ENCODE measurements around the gene CCDC121.

CCDC121 gene, protein sequence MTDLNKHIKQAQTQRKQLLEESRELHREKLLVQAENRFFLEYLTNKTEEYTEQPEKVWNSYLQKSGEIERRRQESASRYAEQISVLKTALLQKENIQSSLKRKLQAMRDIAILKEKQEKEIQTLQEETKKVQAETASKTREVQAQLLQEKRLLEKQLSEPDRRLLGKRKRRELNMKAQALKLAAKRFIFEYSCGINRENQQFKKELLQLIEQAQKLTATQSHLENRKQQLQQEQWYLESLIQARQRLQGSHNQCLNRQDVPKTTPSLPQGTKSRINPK

DNA sequence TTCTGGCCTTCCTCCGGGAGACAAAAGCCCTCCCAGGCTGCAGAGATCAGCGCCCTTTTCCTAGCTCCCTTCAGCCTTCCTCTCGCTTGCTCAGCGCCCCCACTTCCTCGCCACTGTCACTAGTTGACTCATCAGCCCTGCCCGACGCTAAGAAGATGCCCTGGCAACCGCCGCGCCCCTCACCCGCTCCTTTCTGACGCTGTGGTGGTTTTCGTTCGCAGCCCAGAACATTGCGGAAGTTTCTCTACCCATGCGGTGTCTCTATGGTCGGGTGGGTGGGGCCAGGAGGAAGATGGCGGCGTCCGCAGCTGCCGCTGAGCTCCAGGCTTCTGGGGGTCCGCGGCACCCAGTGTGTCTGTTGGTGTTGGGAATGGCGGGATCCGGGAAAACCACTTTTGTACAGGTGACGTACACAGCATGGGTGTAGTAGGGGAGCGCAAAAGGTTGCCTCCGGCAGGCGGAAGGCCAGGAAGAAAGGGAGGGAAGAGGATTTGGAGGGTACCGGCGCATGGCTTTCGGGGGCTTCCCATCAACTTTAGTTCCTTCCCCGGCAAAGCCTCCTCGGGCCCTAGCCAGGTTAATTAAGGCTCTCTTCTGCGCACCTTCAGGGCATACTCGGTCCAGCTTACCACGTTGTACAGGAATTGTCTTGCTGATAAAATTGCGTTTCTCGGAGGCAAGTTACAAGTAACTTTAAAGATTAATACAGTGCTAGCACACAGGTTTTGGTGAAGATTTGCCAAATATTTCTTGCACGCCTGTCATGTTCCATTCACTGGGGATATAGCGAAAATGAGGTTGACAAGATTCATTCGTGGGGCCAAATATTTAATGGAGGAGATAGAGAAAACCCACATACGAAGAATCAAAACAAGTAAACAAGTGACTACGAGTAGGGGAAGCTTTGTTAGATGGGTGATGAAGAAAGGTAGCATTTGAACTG, at the start of gene CCDC121, which contains the start of gene GPN1:
TSS of gene CCDC121 (minus strand) at position 246 of the 943 bp plus-strand sequence. CDS start 1,213 bp downstream, outside the sequence.
TSS of gene GPN1 (plus strand) at position 284 of the 943 bp plus-strand sequence. CDS start at position 293, 9 bp downstream.
- peak; percentile 95 for DNase-seq

GRCh38 chr2:27672723-27673486, 44.1 kb upstream of the CCDC121 start:
- no peak for DNase-seq

DNA sequence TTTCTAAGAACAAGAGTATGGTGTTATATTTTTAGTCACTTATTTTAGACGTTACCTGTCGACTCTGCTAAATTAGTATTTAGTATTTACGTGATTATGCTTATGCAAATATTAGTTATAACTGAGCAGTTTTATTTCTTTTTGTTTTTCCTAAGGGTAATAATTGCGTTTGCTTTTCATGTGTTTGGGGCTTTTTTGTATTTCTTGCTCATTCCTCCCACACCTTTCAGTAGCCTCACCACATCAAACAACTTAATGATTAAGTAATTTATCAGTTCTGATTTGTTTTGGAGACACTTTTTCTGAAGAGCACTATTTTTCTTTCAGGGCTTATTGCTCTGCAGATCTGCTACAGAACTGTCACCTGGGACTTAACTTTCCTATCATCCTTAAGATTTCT, 42.4 kb upstream of the CCDC121 start:
- no peak for DNase-seq

DNA sequence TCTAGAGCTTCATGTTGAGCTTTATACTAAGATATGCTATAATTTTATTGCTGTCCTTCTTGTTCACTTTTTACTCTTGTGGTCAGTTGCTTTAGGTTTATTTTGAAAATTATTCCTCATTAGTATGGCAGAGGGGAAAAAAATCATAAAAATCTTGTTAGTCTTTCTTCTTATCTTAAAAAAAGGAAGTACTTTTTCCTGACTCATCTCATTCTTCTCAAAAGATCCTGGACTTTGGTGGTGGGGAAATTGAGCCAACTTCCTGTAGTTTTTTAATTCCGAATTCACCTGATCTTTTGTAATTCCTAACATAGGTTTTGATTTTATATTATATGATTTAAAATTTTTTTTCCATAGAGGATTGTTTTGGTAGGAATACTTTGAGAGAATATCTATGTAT, 38.6 kb upstream of the CCDC121 start:
- no peak for DNase-seq

GRCh38 chr2:27664622-27665363, 36.0 kb upstream of the CCDC121 start:
- DNase-seq, result no peak

GRCh38 chr2:27664154-27664574, 35.4 kb upstream of the CCDC121 start:
- peak in 1 of 2 donors; percentile 12 for DNase-seq

- peak; percentile 70 to 79 for DNase-seq
Measured at GRCh38 chr2:27663285-27664153, 34.7 kb upstream of the CCDC121 start, which contains the start of the genes SLC4A1AP and SUPT7L. TSS of gene SLC4A1AP (plus strand) at chr2:27663889. CDS start at chr2:27663915, 26 bp downstream. TSS of gene SUPT7L (minus strand) at chr2:27663614. CDS start at chr2:27662192, 1,422 bp downstream.

- no peak for DNase-seq
Measured at GRCh38 chr2:27661371-27661770, 32.6 kb upstream of the CCDC121 start.

- no peak for DNase-seq
Measured at GRCh38 chr2:27655155-27655951, 26.5 kb upstream of the CCDC121 start.

- DNase-seq, result no peak
Measured at GRCh38 chr2:27653397-27653796, 24.6 kb upstream of the CCDC121 start.

DNA sequence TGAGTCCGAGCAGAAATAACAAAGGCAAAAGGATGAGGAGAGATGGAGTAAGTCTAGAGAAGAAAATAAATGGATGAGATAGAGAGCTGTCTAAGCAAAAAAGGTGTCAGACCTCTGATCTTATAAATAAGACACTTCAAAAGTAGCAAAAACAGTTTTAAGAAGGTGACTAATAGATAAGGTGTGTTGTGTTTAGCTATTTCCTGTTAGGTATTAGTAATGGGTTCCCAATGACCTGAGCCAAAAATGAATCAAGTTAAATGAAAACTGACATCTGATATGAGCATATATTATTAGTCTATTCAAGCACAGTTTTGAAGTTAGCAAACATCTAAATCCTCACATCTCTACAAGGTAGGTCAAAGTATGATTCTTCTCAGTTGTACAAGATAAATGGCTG, 24.0 kb upstream of the CCDC121 start:
- no peak for DNase-seq

- no peak for DNase-seq
Measured at GRCh38 chr2:27652341-27652740, 23.5 kb upstream of the CCDC121 start.

DNA sequence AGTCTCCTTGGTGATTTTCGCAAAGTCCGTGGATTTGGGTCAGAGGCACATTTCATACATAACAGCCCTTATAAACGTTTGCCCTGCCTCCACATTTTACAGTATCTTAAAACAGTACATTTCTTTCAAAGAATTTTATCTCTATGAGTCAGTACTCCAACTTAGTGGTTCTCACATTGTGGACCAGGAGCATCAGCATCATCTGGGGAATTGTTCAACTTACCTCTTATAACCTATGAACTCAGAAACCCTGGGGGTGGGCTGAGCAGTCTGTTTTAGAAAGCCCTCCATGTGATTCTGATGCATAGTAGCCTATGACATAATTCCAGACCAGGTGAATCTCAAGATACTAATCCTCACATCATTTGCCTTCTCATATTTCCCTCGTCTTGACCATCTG, 22.2 kb upstream of the CCDC121 start:
- DNase-seq, result no peak

- no peak for DNase-seq
Measured at GRCh38 chr2:27647737-27648136, 18.9 kb upstream of the CCDC121 start.

GRCh38 chr2:27647289-27647688, 18.5 kb upstream of the CCDC121 start:
- no peak for DNase-seq

GRCh38 chr2:27645197-27645596, 16.4 kb upstream of the CCDC121 start:
- DNase-seq, result no peak

- DNase-seq, result no peak
Measured at GRCh38 chr2:27640722-27641245, 12.0 kb upstream of the CCDC121 start.

GRCh38 chr2:27638709-27639108, 9.9 kb upstream of the CCDC121 start:
- DNase-seq, result no peak

DNA sequence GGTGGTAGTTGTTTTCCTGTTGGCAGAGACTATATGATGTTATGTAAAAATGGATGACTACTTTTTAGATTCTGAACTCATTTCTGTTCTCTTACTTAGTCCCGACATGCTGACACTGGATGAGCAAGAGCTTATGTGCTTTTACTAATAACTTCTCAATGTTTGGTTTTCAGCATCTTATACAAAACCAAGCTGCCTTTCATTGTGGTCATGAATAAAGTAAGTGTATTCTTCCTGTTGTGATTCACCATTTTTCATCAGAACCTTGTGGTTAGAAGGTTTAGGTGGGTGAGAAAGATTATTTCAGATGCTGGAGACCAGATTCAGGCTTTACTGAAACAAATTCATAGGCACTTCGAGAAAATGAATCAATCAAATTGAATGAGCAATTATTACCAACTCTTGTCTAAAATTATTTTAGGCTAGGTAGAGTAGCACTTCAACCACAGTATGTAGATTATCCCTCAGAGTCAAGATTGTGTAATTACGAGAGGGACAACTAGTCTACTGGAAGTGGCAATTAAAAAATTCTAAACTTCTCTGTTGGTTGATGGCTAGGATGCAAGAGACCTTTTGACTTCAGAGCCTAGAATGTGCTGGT, 9.3 kb upstream of the CCDC121 start:
- DNase-seq, result peak in 1 of 2 donors; percentile 33
